ENCODE data around the gene DPP7.
"Not testable (repeated sequence)": the region's sequence is repeated elsewhere in the genome, so short reads cannot be mapped to it uniquely, and the experiment has no call there.

DNA sequence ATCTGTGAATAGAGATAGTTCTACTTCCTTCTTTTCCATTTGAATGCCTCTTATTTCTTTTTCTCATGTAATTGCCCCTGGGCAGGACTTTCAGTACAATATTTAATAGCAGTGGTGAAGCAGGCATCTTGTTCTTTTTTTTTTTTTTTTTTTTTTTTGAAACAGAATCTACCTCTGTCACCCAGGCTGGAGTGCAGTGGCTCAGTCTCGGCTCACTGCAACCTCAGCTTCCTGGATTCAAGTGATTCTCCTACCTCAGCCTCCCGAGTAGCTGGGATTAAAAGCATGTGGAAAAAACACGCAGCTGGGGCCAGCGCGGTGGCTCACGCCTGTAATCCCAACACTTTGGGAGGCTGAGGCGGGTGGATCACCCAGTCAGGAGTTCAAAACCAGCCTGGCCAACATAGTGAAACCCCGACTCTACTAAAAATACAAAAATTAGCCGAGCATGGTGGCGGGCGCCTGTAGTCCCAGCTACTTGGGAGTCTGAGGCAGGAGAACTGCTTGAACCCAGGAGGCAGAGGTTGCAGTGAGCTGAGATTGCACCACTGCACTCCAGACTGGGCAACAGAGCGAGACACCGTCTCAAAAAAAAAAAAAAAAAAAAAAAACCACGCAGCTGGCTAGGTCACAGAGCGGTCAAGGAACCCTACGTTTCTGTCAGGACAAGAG, 8.4 kb upstream of the DPP7 start:
- not testable (repeated sequence) for TF ChIP-seq POLR2A (IDR thresholded peaks at IDR 0.05)
- TF ChIP-seq, protein P1, sequence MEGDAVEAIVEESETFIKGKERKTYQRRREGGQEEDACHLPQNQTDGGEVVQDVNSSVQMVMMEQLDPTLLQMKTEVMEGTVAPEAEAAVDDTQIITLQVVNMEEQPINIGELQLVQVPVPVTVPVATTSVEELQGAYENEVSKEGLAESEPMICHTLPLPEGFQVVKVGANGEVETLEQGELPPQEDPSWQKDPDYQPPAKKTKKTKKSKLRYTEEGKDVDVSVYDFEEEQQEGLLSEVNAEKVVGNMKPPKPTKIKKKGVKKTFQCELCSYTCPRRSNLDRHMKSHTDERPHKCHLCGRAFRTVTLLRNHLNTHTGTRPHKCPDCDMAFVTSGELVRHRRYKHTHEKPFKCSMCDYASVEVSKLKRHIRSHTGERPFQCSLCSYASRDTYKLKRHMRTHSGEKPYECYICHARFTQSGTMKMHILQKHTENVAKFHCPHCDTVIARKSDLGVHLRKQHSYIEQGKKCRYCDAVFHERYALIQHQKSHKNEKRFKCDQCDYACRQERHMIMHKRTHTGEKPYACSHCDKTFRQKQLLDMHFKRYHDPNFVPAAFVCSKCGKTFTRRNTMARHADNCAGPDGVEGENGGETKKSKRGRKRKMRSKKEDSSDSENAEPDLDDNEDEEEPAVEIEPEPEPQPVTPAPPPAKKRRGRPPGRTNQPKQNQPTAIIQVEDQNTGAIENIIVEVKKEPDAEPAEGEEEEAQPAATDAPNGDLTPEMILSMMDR (IDR thresholded peaks at IDR 0.05) = not testable (repeated sequence)

All from sigmoid colon (tissue), 3 donors.